GM23338 (cell line): ENCODE data around the gene EDEM3. TPM values are rescaled to one million over a fixed set of nuclear protein-coding genes. Genes with fewer than 3 reads are reported as not detected.

Experiments
- ATAC-seq: fragments of 200-7000 bp; cut with Tn5 transposase; 3 replicates; pipeline ENCODE4 v1.9.1; 2020
- DNase-seq: peaks from one replicate; pipeline ENCODE4 v3.0.0-alpha.2; 2015; ENCODE audit warnings: low spot score
- H2AFZ ChIP-seq: fragments of 200-600 bp; sonication (generic); 2 replicates; pipeline ENCODE4 v1.8.0; 2016; ENCODE audit warnings: antibody characterized with exemption, mild to moderate bottlenecking, moderate library complexity
- H3F3A ChIP-seq: fragments of 200-600 bp; sonication (generic); replicated peaks from 2 replicates; pipeline ENCODE4 v1.8.0; 2017; ENCODE audit warnings: antibody characterized with exemption, mixed run types, low read depth
- H3K27ac ChIP-seq: fragments of 200-600 bp; sonication (generic); 2 replicates; pipeline ENCODE4 v1.6.1; 2016; ENCODE audit warnings: low read depth
- H3K27me3 ChIP-seq: fragments of 200-600 bp; sonication (generic); 2 replicates; pipeline ENCODE4 v1.8.0; 2016; ENCODE audit warnings: mild to moderate bottlenecking, mixed run types, moderate library complexity; ENCODE audit not compliant: insufficient read depth
- H3K36me3 ChIP-seq: fragments of 200-600 bp; sonication (generic); 2 replicates; pipeline ENCODE4 v1.8.0; 2016; ENCODE audit warnings: mild to moderate bottlenecking; ENCODE audit not compliant: insufficient read depth
- H3K4me1 ChIP-seq: fragments of 200-600 bp; sonication (generic); 2 replicates; pipeline ENCODE4 v1.8.0; 2016; ENCODE audit warnings: mild to moderate bottlenecking, moderate library complexity; ENCODE audit not compliant: insufficient read depth
- H3K4me2 ChIP-seq: fragments of 200-600 bp; sonication (generic); 2 replicates; pipeline ENCODE4 v1.7.1; 2017; ENCODE audit warnings: mixed run types
- H3K4me3 ChIP-seq: fragments of 200-600 bp; sonication (generic); 2 replicates; pipeline ENCODE4 v1.6.1; 2016; ENCODE audit warnings: mixed run types
- H3K79me2 ChIP-seq: fragments of 200-600 bp; sonication (generic); replicated peaks from 2 replicates; pipeline ENCODE4 v1.8.0; 2017; ENCODE audit warnings: mild to moderate bottlenecking; ENCODE audit not compliant: insufficient read depth
- H3K9me2 ChIP-seq: fragments of 200-600 bp; sonication (generic); 2 replicates; pipeline ENCODE4 v1.8.0; 2017; ENCODE audit not compliant: insufficient read depth
- H4K20me1 ChIP-seq: fragments of 200-600 bp; sonication (generic); replicated peaks from 2 replicates; pipeline ENCODE4 v1.8.0; 2017; ENCODE audit warnings: mild to moderate bottlenecking; ENCODE audit not compliant: insufficient read depth
- H3K27ac Mint-ChIP-seq: 2 replicates; pipeline ENCODE4 v1.8.0; 2020; ENCODE audit warnings: inconsistent platforms, mild to moderate bottlenecking, moderate library complexity, mixed read lengths
- H3K27me3 Mint-ChIP-seq: 3 replicates; pipeline ENCODE4 v1.8.0; 2022; ENCODE audit warnings: low read depth, mild to moderate bottlenecking, moderate library complexity, mixed read lengths, inconsistent platforms; ENCODE audit not compliant: insufficient read depth, poor library complexity
- H3K36me3 Mint-ChIP-seq: 3 replicates; pipeline ENCODE4 v1.8.0; 2021; ENCODE audit warnings: low read depth, mild to moderate bottlenecking, inconsistent platforms, moderate library complexity, mixed read lengths
- H3K4me1 Mint-ChIP-seq: 3 replicates; pipeline ENCODE4 v1.8.0; 2020; ENCODE audit warnings: mild to moderate bottlenecking, inconsistent platforms, mixed read lengths
- H3K4me3 Mint-ChIP-seq: 3 replicates; pipeline ENCODE4 v1.8.0; 2021; ENCODE audit warnings: moderate library complexity, mild to moderate bottlenecking, inconsistent platforms, mixed read lengths
- H3K9me3 Mint-ChIP-seq: 3 replicates; pipeline ENCODE4 v1.8.0; 2020; ENCODE audit warnings: moderate library complexity, mild to moderate bottlenecking, inconsistent platforms, mixed read lengths
- EZH2phosphoT487 ChIP-seq: fragments of 200-600 bp; sonication (generic); IDR thresholded peaks from one replicate; pipeline ENCODE4 v1.8.1; 2018; ENCODE audit warnings: antibody characterized with exemption; ENCODE audit not compliant: unreplicated experiment
- JUNB ChIP-seq: IDR thresholded peaks from one replicate; pipeline ENCODE4 v1.6.1; 2016; ENCODE audit warnings: antibody characterized with exemption; ENCODE audit not compliant: unreplicated experiment
- NANOG ChIP-seq: IDR thresholded peaks from 2 replicates; pipeline ENCODE4 v1.6.1; 2016; ENCODE audit warnings: antibody characterized with exemption, borderline replicate concordance
- POLR2AphosphoS5 ChIP-seq: IDR thresholded peaks from 2 replicates; pipeline ENCODE4 v1.6.1; 2016; ENCODE audit warnings: antibody characterized with exemption, low read depth
- REST ChIP-seq: IDR thresholded peaks from one replicate; pipeline ENCODE4 v1.6.1; 2018; ENCODE audit warnings: antibody characterized with exemption; ENCODE audit not compliant: unreplicated experiment
- ZNF114 ChIP-seq: fragments of 250-450 bp; sonication (Bioruptor Pico); IDR thresholded peaks from 2 replicates; pipeline ENCODE4 v1.5.0; 2020; ENCODE audit warnings: mild to moderate bottlenecking, moderate library complexity
- ZNF331 ChIP-seq: fragments of 250-450 bp; sonication (Bioruptor Pico); IDR thresholded peaks from 2 replicates; pipeline ENCODE4 v1.5.0; 2020; ENCODE audit warnings: low read depth, mild to moderate bottlenecking, moderate library complexity
- polyA plus RNA-seq: library from polyadenylated mRNA; unstranded; fragments of >200 nt; fragmentation: Nextera tagmentation; extraction: Ambion mirVana; gene quantifications from 2 replicates; pipeline ENCODE4 v1.2.1, GENCODE V29; 2016
- total RNA-seq: library from RNA; depleted of rRNA; stranded (reverse); fragments of >200 nt; shearing (Covaris generic); gene quantifications from 2 replicates; pipeline ENCODE4 v1.2.3, GENCODE V29; 2014
- TF ChIP-seq, protein P1 (sequence below), 2 experiments: fragments of 200-600 bp in 1 of 2; sonication (generic) in 1 of 2; conservative IDR thresholded peaks; 2 replicates each; pipeline versions ENCODE4 v1.5.1 to v1.6.1; 2016 to 2017; ENCODE audit warnings: antibody characterized with exemption in 2 of 2, low read depth in 2 of 2, mild to moderate bottlenecking in 2 of 2, moderate library complexity in 1 of 2
- TF ChIP-seq, protein P2 (sequence below): fragments of 250-450 bp; sonication (Bioruptor Pico); IDR thresholded peaks from 2 replicates; pipeline ENCODE4 v1.5.0; 2020; ENCODE audit warnings: mild to moderate bottlenecking, moderate library complexity
- TF ChIP-seq, protein P3 (sequence below): IDR thresholded peaks from 2 replicates; pipeline ENCODE4 v1.6.1; 2016; ENCODE audit warnings: antibody characterized with exemption

Gene EDEM3
- total and polyA plus RNA-seq, 2 experiments from 2014 or later, result 4.8 to 11.5 TPM

DNA sequence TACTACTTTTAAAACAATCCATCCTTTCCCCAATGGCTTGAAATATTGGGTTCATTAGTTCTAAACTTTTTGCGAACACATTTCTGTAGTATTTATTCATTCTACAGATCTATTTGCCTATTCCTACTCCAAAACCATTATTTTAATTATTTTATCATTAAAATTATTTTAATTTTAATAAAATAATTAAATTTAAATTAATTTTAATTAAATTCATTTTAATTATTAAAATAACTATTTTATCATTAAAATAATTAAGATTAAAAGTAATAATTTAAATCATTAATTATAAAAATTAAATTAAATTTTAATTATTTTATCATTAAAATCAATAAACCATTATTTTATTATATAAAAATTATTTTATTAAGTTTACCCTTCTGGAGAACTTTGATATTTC, 15.6 kb downstream of the EDEM3 start (continued):
- TF ChIP-seq EZH2phosphoT487, result no peak
- no peak for TF ChIP-seq NANOG
- TF ChIP-seq, protein P1, sequence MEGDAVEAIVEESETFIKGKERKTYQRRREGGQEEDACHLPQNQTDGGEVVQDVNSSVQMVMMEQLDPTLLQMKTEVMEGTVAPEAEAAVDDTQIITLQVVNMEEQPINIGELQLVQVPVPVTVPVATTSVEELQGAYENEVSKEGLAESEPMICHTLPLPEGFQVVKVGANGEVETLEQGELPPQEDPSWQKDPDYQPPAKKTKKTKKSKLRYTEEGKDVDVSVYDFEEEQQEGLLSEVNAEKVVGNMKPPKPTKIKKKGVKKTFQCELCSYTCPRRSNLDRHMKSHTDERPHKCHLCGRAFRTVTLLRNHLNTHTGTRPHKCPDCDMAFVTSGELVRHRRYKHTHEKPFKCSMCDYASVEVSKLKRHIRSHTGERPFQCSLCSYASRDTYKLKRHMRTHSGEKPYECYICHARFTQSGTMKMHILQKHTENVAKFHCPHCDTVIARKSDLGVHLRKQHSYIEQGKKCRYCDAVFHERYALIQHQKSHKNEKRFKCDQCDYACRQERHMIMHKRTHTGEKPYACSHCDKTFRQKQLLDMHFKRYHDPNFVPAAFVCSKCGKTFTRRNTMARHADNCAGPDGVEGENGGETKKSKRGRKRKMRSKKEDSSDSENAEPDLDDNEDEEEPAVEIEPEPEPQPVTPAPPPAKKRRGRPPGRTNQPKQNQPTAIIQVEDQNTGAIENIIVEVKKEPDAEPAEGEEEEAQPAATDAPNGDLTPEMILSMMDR (conservative IDR thresholded peaks at IDR 0.05; ENCODE audit: low read depth in 2 of 2), result no peak
- TF ChIP-seq ZNF114 (CRISPR knock-in tag), result no peak

GRCh38 chr1:184734980-184735379, 19.7 kb downstream of the EDEM3 start:
- no peaks in the 10 kb centered on the region for H3K79me2 ChIP-seq
- no peak overlapping the region for H3K27ac ChIP-seq
- Mint-ChIP-seq H3K4me3 (no peak overlapping the region), H3K4me1 (no peaks in the 10 kb centered on the region), H3K9me3 (no peaks in the 10 kb centered on the region), H3K27ac (no peak overlapping the region), H3K27me3 (no peaks in the 10 kb centered on the region), H3K36me3 (no peaks in the 10 kb centered on the region; the same call in 2 of the 3 replicates)
- H4K20me1 ChIP-seq, result no peaks in the 10 kb centered on the region
- no peaks in the 10 kb centered on the region for H3K9me2 ChIP-seq
- no peaks in the 10 kb centered on the region for H3K27me3 ChIP-seq
- H2AFZ ChIP-seq, result no peak overlapping the region
- no peak overlapping the region for H3K4me2 ChIP-seq
- H3F3A ChIP-seq, result no peaks in the 10 kb centered on the region
- no peak for DNase-seq
- H3K4me1 ChIP-seq, result no peaks in the 10 kb centered on the region
- no peak overlapping the region for H3K4me3 ChIP-seq
- no peak for ATAC-seq
- TF ChIP-seq, protein P2, sequence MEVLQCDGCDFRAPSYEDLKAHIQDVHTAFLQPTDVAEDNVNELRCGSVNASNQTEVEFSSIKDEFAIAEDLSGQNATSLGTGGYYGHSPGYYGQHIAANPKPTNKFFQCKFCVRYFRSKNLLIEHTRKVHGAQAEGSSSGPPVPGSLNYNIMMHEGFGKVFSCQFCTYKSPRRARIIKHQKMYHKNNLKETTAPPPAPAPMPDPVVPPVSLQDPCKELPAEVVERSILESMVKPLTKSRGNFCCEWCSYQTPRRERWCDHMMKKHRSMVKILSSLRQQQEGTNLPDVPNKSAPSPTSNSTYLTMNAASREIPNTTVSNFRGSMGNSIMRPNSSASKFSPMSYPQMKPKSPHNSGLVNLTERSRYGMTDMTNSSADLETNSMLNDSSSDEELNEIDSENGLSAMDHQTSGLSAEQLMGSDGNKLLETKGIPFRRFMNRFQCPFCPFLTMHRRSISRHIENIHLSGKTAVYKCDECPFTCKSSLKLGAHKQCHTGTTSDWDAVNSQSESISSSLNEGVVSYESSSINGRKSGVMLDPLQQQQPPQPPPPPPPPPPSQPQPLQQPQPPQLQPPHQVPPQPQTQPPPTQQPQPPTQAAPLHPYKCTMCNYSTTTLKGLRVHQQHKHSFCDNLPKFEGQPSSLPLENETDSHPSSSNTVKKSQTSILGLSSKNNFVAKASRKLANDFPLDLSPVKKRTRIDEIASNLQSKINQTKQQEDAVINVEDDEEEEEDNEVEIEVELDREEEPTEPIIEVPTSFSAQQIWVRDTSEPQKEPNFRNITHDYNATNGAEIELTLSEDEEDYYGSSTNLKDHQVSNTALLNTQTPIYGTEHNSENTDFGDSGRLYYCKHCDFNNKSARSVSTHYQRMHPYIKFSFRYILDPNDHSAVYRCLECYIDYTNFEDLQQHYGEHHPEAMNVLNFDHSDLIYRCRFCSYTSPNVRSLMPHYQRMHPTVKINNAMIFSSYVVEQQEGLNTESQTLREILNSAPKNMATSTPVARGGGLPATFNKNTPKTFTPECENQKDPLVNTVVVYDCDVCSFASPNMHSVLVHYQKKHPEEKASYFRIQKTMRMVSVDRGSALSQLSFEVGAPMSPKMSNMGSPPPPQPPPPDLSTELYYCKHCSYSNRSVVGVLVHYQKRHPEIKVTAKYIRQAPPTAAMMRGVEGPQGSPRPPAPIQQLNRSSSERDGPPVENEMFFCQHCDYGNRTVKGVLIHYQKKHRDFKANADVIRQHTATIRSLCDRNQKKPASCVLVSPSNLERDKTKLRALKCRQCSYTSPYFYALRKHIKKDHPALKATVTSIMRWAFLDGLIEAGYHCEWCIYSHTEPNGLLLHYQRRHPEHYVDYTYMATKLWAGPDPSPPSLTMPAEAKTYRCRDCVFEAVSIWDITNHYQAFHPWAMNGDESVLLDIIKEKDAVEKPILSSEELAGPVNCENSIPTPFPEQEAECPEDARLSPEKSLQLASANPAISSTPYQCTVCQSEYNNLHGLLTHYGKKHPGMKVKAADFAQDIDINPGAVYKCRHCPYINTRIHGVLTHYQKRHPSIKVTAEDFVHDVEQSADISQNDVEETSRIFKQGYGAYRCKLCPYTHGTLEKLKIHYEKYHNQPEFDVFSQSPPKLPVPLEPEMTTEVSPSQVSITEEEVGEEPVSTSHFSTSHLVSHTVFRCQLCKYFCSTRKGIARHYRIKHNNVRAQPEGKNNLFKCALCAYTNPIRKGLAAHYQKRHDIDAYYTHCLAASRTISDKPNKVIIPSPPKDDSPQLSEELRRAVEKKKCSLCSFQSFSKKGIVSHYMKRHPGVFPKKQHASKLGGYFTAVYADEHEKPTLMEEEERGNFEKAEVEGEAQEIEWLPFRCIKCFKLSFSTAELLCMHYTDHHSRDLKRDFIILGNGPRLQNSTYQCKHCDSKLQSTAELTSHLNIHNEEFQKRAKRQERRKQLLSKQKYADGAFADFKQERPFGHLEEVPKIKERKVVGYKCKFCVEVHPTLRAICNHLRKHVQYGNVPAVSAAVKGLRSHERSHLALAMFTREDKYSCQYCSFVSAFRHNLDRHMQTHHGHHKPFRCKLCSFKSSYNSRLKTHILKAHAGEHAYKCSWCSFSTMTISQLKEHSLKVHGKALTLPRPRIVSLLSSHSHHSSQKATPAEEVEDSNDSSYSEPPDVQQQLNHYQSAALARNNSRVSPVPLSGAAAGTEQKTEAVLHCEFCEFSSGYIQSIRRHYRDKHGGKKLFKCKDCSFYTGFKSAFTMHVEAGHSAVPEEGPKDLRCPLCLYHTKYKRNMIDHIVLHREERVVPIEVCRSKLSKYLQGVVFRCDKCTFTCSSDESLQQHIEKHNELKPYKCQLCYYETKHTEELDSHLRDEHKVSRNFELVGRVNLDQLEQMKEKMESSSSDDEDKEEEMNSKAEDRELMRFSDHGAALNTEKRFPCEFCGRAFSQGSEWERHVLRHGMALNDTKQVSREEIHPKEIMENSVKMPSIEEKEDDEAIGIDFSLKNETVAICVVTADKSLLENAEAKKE, result no peak
- no peak for TF ChIP-seq REST
- TF ChIP-seq, protein P3, sequence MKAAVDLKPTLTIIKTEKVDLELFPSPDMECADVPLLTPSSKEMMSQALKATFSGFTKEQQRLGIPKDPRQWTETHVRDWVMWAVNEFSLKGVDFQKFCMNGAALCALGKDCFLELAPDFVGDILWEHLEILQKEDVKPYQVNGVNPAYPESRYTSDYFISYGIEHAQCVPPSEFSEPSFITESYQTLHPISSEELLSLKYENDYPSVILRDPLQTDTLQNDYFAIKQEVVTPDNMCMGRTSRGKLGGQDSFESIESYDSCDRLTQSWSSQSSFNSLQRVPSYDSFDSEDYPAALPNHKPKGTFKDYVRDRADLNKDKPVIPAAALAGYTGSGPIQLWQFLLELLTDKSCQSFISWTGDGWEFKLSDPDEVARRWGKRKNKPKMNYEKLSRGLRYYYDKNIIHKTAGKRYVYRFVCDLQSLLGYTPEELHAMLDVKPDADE, result no peak
- TF ChIP-seq JUNB, result no peak
- TF ChIP-seq NANOG, result no peak
- no peak for TF ChIP-seq POLR2AphosphoS5
- TF ChIP-seq EZH2phosphoT487, result no peak
- TF ChIP-seq, protein P1 (conservative IDR thresholded peaks at IDR 0.05; ENCODE audit: low read depth in 2 of 2), result no peak
- TF ChIP-seq ZNF331, result no peak
- H3K36me3 ChIP-seq, result no peaks in the 10 kb centered on the region
